Posterior vena cava (tissue), 2 donors: ENCODE data around the gene ASB18. TPM values are rescaled to one million over a fixed set of nuclear protein-coding genes. Genes with fewer than 3 reads are reported as not detected.

ENCODE experiments used
- DNase-seq: peaks from one replicate; pipeline ENCODE4 v3.0.0-alpha.2; 2020; ENCODE audit warnings: low spot score
- intact Hi-C, 2 donors: fragments of 100-400 bp; cut with DNase I; formaldehyde crosslinking; loops; one replicate each; pipeline versions ENCODE4 v1.14.1 to v1.14.2; 2022 to 2023
- total RNA-seq, 2 donors: library from RNA; stranded (reverse); fragmentation: NEBNext Ultra II Directional; extraction: Animal tissue kit (Norgen Biotek cat#: 25700); gene quantifications; one replicate each; pipeline ENCODE4 v1.2.1, GENCODE V29; 2021
- donor health status: DM: yes; HTN: yes; CAD: no.
- donor health status: DM: yes; HTN: yes; CAD: no.

ASB18 gene
- total RNA-seq, 2 donors from 2014 or later, result not detected

DNA sequence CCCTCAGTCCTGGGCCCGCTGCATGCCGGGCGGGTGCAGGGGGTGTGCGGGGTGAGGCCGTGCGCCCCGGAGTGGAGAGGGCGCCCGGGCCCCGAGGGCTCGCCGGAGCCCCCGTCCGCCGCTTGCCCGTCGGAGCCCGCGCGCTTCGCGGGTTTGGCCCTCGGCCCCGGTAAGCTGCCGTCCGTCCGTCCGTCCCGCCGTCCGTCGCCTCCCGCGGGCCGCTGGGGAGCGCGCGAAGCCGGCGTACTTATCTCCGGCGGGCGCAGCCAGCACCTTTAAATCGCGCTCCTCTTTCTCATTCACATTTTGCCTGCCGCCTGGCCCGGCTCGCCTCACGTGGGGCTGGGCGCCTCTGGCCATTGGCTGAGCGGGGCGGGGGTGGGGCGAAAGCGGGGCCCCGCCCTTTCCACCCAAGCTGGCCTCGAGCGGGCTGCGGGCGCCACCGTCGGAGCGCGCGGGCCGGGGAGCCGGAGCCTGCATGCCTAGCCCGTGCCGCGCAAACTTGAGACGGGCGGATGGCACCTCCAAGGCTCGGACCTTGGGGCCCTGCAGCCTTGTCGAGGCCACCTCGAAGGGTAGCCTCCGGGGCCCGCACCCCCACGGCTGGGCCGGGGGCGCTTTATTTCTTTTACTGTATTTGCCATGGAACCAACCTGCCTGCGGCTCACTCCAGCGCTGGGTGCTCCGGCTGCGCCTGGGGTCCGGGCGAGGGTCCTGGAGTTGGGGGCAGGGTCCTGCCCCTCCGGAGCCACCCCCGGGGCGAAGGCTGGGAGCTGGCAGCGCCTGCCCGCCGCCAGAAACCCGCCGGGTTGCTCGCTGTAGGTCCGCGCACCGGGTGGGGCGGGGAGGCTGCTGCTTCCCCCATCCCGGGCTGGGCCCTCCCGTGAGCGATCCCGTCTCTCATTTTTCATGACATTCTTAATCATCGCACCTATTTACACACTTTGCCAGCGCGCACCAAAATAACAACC lies 95.8 kb downstream of the ASB18 start, which contains the start of gene GBX2:
Gene GBX2, minus strand, starts transcription at position 277 of the 971 bp plus-strand sequence. CDS start 415 bp downstream, outside the sequence.
- intact Hi-C loops, result no loop called here
- no peak for DNase-seq

GRCh38 chr2:236167297-236168109 lies 96.7 kb downstream of the ASB18 start:
- intact Hi-C loops, result no loop called here
- no peak for DNase-seq

DNA sequence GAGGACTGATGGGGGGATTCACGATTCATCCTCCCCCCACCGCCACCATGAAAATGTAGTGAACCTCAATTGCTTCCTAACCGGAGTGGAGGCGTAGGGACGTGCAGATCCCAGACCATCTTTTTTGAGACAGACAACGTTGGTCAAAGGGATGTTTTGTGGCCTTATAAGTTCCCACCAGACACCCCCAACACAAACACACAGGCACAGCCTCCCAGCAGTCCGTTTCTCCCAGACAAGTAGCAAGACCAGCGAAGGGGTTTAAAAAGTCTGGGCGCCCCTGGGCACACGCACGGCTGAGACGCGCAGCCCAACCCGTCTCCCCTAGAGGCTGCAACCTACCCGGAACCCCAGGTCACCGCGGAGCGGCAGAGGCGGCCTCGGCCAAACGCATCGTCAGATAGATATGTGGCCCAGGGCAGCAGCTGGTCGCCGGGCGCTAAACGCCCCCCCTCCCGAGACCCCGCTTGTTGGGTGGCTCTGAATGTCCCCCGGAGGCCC lies 97.4 kb downstream of the ASB18 start:
- intact Hi-C loops, result no loop called here
- DNase-seq, result no peak

DNA sequence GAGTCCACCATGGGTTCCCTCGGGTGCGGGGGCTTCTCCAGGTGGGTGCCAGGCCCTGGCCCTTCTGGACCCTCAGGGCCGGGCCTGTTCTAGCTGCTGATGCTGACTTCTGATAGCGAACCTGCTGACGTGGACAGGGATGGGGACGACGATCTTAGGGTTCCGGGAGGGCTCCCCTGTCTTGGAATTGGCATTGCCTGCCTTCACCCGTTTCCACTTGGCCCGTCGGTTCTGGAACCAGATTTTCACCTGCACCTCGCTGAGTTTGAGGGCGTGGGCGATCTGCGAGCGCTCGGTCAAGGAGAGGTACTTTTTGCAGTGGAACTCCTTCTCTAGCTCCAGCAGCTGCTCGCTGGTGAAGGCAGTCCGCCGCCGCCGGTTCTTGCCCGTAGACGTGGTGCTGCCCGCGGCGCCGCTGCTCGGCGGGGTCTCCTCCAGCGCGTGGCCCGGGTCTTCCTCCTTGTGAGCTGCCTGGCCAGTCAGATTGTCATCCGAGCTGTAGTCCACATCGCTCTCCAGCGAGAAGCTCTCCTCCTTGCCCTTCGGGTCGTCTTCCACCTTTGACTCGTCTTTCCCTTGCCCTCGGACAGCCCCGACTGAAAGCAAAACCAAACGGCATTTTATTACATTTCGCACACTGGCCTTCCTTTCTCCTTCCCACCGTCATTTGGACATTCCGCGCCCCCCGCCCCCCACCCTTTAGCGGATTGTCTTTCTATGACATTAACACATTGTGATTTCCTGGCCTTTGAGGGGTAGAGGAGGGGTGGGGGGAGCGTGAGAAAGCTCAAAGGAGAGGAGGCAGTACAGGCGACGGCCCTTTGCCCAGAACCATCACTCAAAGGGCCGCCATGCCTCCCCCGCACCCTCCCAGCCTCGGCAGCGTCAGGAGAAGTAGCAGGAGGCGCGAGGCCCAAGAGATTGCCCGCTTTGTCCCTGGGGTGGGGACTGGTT lies 98.1 kb downstream of the ASB18 start:
- intact Hi-C loops, result no loop called here
- no peak for DNase-seq

- DNase-seq, result no peak
- intact Hi-C loops, result no loop called here
Observed at GRCh38 chr2:236164925-236165841, 99.0 kb downstream of the ASB18 start.

- no peak for DNase-seq
- intact Hi-C loops, result no loop called here
Observed at GRCh38 chr2:236164201-236164924, 99.8 kb downstream of the ASB18 start.

DNA sequence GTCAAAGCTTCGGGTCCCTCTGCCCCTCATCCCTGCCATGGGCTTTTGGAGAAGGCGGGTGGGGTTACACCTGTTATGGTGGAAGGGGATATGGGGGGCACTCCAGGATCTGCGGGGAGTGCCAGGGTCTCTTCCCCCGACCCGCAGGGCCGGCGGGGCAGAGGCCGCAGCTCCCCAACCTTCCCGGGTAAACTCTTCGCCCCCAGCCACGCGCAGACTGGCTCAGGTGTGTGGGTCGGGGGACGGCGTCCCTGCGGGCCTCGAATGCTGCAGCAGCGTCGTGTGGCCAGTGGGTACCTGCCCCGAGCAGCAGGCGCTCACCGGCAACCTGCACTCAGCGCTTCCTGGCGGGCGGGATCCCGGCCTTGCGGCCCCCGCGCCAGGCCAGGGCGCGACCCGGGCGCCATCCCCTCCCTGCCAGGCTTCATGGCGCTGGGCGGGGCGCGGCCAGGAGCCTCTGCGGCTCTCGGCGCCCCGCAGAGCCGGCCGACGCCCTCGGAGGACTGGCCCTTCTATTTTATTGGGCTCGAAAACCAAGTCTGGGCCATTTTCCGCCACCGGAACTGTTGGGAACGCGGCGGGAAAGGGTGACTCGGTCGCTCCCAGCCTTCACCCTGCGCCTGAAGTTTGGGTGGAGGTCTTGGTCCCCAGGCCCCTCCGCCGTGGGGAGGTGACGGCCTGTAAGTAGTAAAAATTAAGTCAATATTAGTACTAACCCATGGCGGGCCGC lies 100.6 kb downstream of the ASB18 start:
- no peak for DNase-seq
- intact Hi-C loops, result no loop called here

GRCh38 chr2:236162882-236163470 lies 101.2 kb downstream of the ASB18 start:
- no peak for DNase-seq
- intact Hi-C loops, result no loop called here

DNA sequence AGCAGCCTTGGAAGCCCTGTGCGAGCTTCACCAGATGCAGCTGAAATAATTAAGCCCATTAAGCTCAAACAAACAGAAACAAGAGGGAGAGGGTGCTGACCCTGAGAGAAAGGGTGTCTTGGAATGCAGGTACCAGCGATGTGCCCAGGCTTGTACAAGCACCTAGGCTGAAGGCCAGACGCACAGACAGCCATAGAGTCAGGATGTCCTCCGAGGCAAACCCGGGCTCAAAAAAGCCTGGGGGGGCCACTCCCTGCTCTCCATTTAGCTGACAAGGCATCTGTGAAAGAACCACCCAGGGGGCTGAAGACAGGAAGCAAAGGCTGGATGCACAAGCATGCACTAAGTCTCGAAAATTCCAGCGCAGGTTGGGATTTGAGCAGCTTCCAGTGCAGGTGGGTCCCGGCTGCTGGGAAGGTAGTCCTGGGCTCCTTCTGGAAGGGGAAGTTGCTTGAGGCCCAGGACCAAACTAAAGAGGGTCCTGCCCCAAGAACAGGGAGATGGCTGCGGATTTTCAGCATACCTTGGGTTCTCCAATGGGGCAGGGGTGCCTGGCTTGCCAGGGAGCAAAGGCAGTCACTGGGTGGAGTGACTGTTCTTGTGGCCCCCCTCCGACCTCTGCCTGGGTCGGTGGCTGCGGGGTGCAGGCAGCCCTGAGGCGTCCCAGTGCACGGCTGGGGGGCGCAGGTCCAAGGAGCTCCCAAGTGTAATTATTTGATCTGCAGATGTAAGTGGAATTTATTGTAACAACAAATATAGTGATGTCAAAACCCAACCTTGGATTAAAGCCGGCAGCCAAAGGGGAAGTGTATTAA lies 102.0 kb downstream of the ASB18 start:
- intact Hi-C loops, result no loop called here
- DNase-seq, result no peak

DNA sequence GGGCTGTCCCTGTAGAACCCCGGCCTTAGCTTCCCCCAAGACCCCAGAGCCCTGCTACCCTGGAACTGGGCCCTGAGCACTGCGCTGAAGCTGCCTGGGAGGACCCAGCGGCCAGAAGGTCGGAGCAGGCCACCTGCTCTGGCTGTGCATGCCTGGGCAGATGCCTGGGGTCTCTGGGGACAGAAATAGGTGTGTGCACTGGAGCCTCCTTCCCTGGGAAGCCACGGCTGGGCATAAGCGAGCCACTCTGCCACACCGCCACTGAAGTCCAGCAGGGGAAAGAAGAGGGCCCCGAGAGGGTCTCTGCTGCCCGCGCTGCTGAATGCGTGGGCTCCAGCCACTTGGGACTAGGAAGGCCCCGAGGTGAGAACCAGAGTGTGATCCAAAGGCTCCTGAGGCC lies 102.7 kb downstream of the ASB18 start:
- intact Hi-C loops, result no loop called here

DNA sequence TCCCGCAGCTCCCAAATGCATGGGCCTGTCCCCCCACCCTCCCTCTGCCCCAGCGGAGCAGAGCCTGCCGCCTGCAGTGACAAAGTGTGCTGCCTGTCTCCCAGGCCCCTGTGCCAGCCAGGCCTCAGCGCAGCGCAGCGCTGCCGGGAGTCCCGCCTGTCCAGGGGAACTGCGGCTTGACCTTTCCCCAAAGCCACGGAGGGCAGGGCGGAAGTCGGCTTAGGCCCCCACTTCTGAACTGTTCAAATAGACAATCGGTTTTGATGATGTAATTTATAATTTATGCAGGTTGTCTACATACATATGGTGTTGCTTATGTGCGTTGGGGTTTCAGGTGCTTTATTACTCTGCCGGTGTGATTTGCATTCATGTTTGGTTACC lies 103.1 kb downstream of the ASB18 start:
- intact Hi-C loops, result no loop called here
- DNase-seq, result no peak

More for the DNA sequence above, 102.7 kb downstream of the ASB18 start:
- no peak for DNase-seq

- intact Hi-C loops, result no loop called here
- no peak for DNase-seq
Observed at GRCh38 chr2:236160366-236161081, 103.7 kb downstream of the ASB18 start.

DNA sequence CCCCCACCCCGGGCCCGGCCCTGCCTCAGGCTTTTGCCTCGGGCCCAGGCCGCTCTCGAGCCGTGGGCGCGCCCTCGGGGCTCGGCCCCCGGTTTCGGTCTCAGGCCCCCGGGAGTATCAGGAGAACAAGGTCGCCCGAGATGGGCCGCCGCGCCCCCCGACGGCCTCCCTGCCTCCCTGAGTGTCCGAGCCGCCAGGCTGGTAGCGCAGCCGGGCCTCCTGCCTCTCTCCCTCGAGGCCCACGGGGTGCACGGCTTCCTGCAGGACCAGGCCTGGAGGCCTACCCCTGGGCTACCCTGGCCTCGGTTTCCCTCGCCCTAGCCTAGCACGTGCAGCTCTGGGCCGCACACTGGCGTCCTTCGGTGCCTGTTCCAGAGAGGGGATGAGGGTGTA lies 104.4 kb downstream of the ASB18 start:
- intact Hi-C loops, result no loop called here
- DNase-seq, result no peak

- no peak for DNase-seq
- intact Hi-C loops, result no loop called here
Observed at GRCh38 chr2:236158969-236159777, 105.0 kb downstream of the ASB18 start.
